Fibroblast of gingiva (primary cell): ENCODE measurements around the gene AGFG2.
"Not testable (repeated sequence)": the region's sequence is repeated elsewhere in the genome, so short reads cannot be mapped to it uniquely, and the experiment has no call there.

Source experiments
- DNase-seq: peaks from one replicate; pipeline ENCODE4 v3.0.0-alpha.2; 2011; ENCODE audit warnings: low read depth

AGFG2 gene

GRCh38 chr7:100552532-100552931, 13.5 kb downstream of the AGFG2 start:
- DNase-seq: no peak

GRCh38 chr7:100553032-100553431, 14.0 kb downstream of the AGFG2 start:
- no peak for DNase-seq

GRCh38 chr7:100555701-100556100, 16.7 kb downstream of the AGFG2 start:
- no peak for DNase-seq

GRCh38 chr7:100556541-100556940, 17.5 kb downstream of the AGFG2 start:
- peak; percentile 76 for DNase-seq

GRCh38 chr7:100559127-100559526, 20.1 kb downstream of the AGFG2 start:
- DNase-seq: no peak

GRCh38 chr7:100561491-100562194, 22.6 kb downstream of the AGFG2 start:
- no peak for DNase-seq

- no peak for DNase-seq
Measured at GRCh38 chr7:100562195-100563099, 23.4 kb downstream of the AGFG2 start.

- DNase-seq: no peak
Measured at GRCh38 chr7:100563100-100563564, 24.1 kb downstream of the AGFG2 start.

- peak; percentile 66 for DNase-seq
Measured at GRCh38 chr7:100563809-100564400, 24.9 kb downstream of the AGFG2 start.

GRCh38 chr7:100564405-100564804, 25.4 kb downstream of the AGFG2 start:
- DNase-seq: not testable (repeated sequence)

GRCh38 chr7:100565133-100565571, 26.1 kb downstream of the AGFG2 start:
- DNase-seq: no peak

- no peak for DNase-seq
Measured at GRCh38 chr7:100566018-100566531, 27.1 kb downstream of the AGFG2 start.

GRCh38 chr7:100567031-100567730, 28.2 kb downstream of the AGFG2 start:
- no peak for DNase-seq

- DNase-seq: no peak
Measured at GRCh38 chr7:100567751-100568175, 28.8 kb downstream of the AGFG2 start.

GRCh38 chr7:100568176-100568895, 29.3 kb downstream of the AGFG2 start:
- no peak for DNase-seq

- peak; percentile 21 for DNase-seq
Measured at GRCh38 chr7:100568896-100569844, 30.2 kb downstream of the AGFG2 start.

- no peak for DNase-seq
Measured at GRCh38 chr7:100570954-100571828, 32.2 kb downstream of the AGFG2 start.

GRCh38 chr7:100571829-100572116, 32.8 kb downstream of the AGFG2 start:
- no peak for DNase-seq
